PC-3 (cell line): ENCODE measurements around the gene TGIF2. TPM values are rescaled to one million over a fixed set of nuclear protein-coding genes. Genes with fewer than 3 reads are reported as not detected.

Experiments
- ATAC-seq: fragments of 200-7000 bp; cut with Tn5 transposase; 2 replicates; pipeline ENCODE4 v1.9.1; 2020; ENCODE audit warnings: mild to moderate bottlenecking, moderate library complexity
- BruUV-seq: library from RNA; stranded (reverse); fragments of 400-500 nt; replicated peaks from 2 replicates; lab custom pipeline; 2021; lab: Mats Ljungman, UMichigan
- CTCF ChIA-PET: fragments of 300-600 bp; sonication (Branson Sonifier 250); formaldehyde crosslinking; loops from one replicate; lab custom pipeline; 2022; ENCODE audit warnings: antibody characterized with exemption; lab: Charles Lee
- POLR2A ChIA-PET: fragments of 300-600 bp; sonication (Branson Sonifier 250); formaldehyde crosslinking; loops from one replicate; lab custom pipeline; 2022; ENCODE audit warnings: antibody characterized with exemption; ENCODE audit not compliant: unreplicated experiment; lab: Charles Lee
- DNase-seq: peaks from one replicate; pipeline ENCODE4 v3.0.0-alpha.2; 2015
- H2AFZ ChIP-seq: fragments of 300-600 bp; sonication (generic); 2 replicates; pipeline ENCODE4 v1.6.0; 2016; ENCODE audit warnings: antibody characterized with exemption, low read length
- H3F3A ChIP-seq: fragments of 300-600 bp; sonication (generic); one replicate; pipeline ENCODE4 v1.6.0; 2017; ENCODE audit warnings: antibody characterized with exemption, low read length, control low read depth, mild to moderate bottlenecking; ENCODE audit not compliant: unreplicated experiment
- H3K27ac ChIP-seq: fragments of 300-600 bp; sonication (generic); 2 replicates; pipeline ENCODE4 v1.5.1; 2016; ENCODE audit warnings: mild to moderate bottlenecking, low read length
- H3K27me3 ChIP-seq: fragments of 300-600 bp; sonication (generic); 2 replicates; pipeline ENCODE4 v1.6.1; 2016; ENCODE audit warnings: low read length, mixed read lengths
- H3K36me3 ChIP-seq: fragments of 300-600 bp; sonication (generic); 2 replicates; pipeline ENCODE4 v1.6.1; 2016; ENCODE audit warnings: low read depth, mixed run types, low read length, mixed read lengths
- H3K4me1 ChIP-seq: fragments of 300-600 bp; sonication (generic); 2 replicates; pipeline ENCODE4 v1.5.1; 2016; ENCODE audit warnings: low read length; ENCODE audit not compliant: insufficient read depth
- H3K4me2 ChIP-seq: fragments of 300-600 bp; sonication (generic); 2 replicates; pipeline ENCODE4 v1.6.0; 2016; ENCODE audit warnings: low read length
- H3K4me3 ChIP-seq: fragments of 300-600 bp; sonication (generic); 2 replicates; pipeline ENCODE4 v1.5.1; 2016; ENCODE audit warnings: mild to moderate bottlenecking, low read length, mixed read lengths
- H3K79me2 ChIP-seq: fragments of 300-600 bp; sonication (generic); 2 replicates; pipeline ENCODE4 v1.6.1; 2017; ENCODE audit warnings: low read length, mixed read lengths
- H3K9ac ChIP-seq: fragments of 300-600 bp; sonication (generic); 2 replicates; pipeline ENCODE4 v1.6.0; 2016; ENCODE audit warnings: mild to moderate bottlenecking, low read length
- H3K9me2 ChIP-seq: fragments of 300-600 bp; sonication (generic); replicated peaks from 2 replicates; pipeline ENCODE4 v1.6.1; 2016; ENCODE audit warnings: mixed run types, low read length, mixed read lengths
- H3K9me3 ChIP-seq: fragments of 300-600 bp; sonication (generic); 2 replicates; pipeline ENCODE4 v1.6.1; 2016; ENCODE audit warnings: low read length, mixed read lengths
- H4K20me1 ChIP-seq: fragments of 300-600 bp; sonication (generic); 2 replicates; pipeline ENCODE4 v1.6.1; 2016; ENCODE audit warnings: low read length, mixed read lengths
- EZH2 ChIP-seq: fragments of 300-600 bp; sonication (generic); IDR thresholded peaks from one replicate; pipeline ENCODE4 v1.6.1; 2017; ENCODE audit warnings: antibody characterized with exemption, mild to moderate bottlenecking, low read length; ENCODE audit not compliant: unreplicated experiment
- EZH2phosphoT487 ChIP-seq: fragments of 300-600 bp; sonication (generic); IDR thresholded peaks from 2 replicates; pipeline ENCODE4 v1.6.1; 2018; ENCODE audit warnings: mild to moderate bottlenecking, antibody characterized with exemption, low read length, borderline replicate concordance
- intact Hi-C: fragments of 100-400 bp; cut with micrococcal nuclease; formaldehyde crosslinking; loops from 2 replicates; pipeline ENCODE4 v1.9.0; 2023
- total RNA-seq: library from RNA; depleted of rRNA; stranded (reverse); fragments of >200 nt; gene quantifications from 2 replicates; pipeline ENCODE4 v1.2.3, GENCODE V29; 2014
- TF ChIP-seq, protein P1 (sequence below): fragments of 300-600 bp; sonication (generic); conservative IDR thresholded peaks from 2 replicates; pipeline ENCODE4 v1.5.1; 2017; ENCODE audit warnings: antibody characterized with exemption, low read depth, mild to moderate bottlenecking, low read length

Gene TGIF2
- total RNA-seq, 1 experiment from 2014 or later, result 15.2 TPM

DNA sequence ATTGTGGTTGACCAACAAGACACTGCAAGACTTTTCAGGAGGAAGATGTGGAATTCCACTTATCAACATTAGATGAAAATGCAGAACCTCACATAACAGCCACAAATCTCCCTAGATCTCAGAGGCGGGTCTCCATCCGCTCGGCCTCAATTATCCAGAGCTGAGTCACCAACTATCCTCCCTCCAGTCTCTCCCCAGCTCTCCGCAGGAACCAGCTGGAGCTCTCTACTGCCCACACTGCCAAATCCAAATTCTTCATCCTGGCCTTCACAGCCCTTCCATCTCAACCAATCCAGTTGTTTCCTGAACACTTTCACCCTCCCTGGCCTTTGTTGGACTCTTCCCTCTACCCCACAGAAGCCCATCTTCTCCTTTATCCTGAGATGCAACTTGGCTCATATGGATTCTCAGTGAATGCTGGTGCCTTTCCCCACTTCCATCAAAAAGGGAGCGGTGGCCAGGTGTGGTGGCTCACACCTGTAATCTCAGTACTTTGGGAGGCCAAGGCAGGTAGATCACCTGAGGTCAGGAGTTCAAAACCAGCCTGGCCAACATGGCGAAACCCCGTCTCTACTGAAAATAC is 3.5 kb upstream of the TGIF2 start:
- Histone ChIP-seq H3K4me3 (no peak overlapping the region), H3K9ac (no peak overlapping the region), H3K79me2 (peaks cover 6% of the 10 kb centered on the region), H3K4me2 (no peak overlapping the region), H4K20me1 (no peaks in the 10 kb centered on the region), H3F3A (no peaks in the 10 kb centered on the region), H2AFZ (no peak overlapping the region), H3K4me1 (0 out of 2 replicates have a peak, but pooled peaks cover under 1% of the 10 kb centered on the region), H3K9me2 (no peaks in the 10 kb centered on the region), H3K9me3 (no peaks in the 10 kb centered on the region), H3K36me3 (no peaks in the 10 kb centered on the region), H3K27me3 (no peaks in the 10 kb centered on the region), H3K27ac (no peak overlapping the region)
- ATAC-seq (no peak), DNase-seq (no peak)
- intact Hi-C loops, result no loop called here
- TF ChIP-seq, protein P1, sequence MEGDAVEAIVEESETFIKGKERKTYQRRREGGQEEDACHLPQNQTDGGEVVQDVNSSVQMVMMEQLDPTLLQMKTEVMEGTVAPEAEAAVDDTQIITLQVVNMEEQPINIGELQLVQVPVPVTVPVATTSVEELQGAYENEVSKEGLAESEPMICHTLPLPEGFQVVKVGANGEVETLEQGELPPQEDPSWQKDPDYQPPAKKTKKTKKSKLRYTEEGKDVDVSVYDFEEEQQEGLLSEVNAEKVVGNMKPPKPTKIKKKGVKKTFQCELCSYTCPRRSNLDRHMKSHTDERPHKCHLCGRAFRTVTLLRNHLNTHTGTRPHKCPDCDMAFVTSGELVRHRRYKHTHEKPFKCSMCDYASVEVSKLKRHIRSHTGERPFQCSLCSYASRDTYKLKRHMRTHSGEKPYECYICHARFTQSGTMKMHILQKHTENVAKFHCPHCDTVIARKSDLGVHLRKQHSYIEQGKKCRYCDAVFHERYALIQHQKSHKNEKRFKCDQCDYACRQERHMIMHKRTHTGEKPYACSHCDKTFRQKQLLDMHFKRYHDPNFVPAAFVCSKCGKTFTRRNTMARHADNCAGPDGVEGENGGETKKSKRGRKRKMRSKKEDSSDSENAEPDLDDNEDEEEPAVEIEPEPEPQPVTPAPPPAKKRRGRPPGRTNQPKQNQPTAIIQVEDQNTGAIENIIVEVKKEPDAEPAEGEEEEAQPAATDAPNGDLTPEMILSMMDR, result no peak
- TF ChIP-seq EZH2 (no peak), EZH2phosphoT487 (no peak)
- no TSS peak for BruUV-seq
- CTCF ChIA-PET, result no interaction called here
- POLR2A ChIA-PET, result no interaction called here

DNA sequence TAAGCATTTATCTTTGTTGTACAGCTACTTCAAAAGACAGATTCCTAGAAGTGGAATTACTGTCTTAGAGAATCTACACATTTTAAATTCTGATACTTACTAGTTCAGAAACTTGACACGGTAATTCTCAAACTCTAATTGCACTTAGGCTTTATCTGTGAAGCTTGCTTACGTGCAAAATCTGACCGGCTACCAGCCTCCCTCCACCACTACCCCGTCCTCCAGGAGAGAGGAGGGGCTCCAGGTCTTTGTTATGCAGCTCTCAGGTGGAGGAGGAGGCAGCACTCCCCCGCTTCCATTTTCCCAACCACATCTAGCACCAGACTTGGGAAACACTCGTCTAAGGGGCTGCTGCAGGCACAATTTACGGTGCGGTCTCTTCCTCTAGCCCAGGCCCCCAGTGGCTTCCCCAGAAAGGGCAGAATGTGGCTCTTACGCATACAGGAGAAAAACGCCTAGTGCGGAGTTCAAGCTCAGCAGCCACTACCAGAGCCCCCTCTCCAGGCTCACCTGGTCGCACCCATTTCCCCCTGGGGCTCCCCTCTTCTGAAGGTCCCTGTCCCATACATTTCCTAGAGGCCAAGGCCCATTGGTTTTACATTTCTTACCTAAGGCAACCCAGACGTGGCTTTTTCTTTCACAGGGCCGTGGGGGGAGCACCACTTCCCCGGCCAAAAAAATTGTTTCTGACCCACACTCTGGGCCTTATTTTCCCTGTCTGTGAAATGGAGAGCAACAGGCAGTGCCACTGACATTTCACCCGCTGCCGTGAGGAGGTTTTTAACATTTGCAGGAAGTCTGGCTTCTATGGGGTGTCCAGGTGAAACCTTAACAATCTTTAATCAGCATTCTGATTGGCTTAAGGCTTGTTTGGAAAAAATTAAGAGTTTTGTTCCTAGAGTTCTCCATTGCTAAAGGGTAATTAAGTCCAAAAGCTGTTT is 1.6 kb upstream of the TGIF2 start:
- BruUV-seq, result no TSS peak
- Histone ChIP-seq H3K36me3 (no peaks in the 10 kb centered on the region), H3K4me2 (no peak overlapping the region), H2AFZ (no peak overlapping the region), H3K27ac (no peak overlapping the region), H3K27me3 (no peaks in the 10 kb centered on the region), H3K79me2 (peaks cover 25% of the 10 kb centered on the region), H3K9me3 (no peaks in the 10 kb centered on the region), H3K4me1 (peaks cover 17% of the 10 kb centered on the region), H3K4me3 (no peak overlapping the region), H3F3A (no peaks in the 10 kb centered on the region), H3K9ac (no peak overlapping the region), H3K9me2 (no peaks in the 10 kb centered on the region), H4K20me1 (no peaks in the 10 kb centered on the region)
- POLR2A ChIA-PET, result no interaction called here
- CTCF ChIA-PET, result interaction anchor here (0.6 kb wide), 1 partner anchor 78 kb away, joined by 3 read pairs; no protein-coding TSS in a partner anchor
- ATAC-seq (no peak), DNase-seq (no peak)
- intact Hi-C loops, result no loop called here
- TF ChIP-seq, protein P1, result no peak
- TF ChIP-seq EZH2 (no peak), EZH2phosphoT487 (no peak)

DNA sequence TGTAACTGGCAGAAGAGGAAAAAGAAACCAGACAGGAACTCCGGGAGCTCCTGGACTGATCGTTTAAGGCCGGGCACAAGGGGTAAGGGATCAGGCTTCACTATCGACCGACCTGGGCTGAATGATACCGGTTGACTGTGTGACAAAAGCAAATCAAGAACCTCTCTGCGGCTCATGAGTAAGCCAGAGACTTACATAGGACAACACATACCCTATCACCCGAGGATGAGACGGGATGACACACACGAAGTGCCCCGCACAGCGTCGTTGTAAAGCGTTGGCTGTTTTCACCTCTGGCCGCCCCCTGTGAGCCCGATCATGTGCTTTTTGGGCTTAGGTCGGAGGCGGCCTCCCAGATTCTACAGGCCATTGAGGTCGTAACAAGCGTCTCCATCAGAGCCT is 695 bp upstream of the TGIF2 start:
- no peak for TF ChIP-seq EZH2
- TF ChIP-seq EZH2phosphoT487, result no peak
- TF ChIP-seq, protein P1, result no peak
- Histone ChIP-seq H2AFZ (peak overlapping the region; percentile 54), H4K20me1 (no peaks in the 10 kb centered on the region), H3K79me2 (peaks cover 28% of the 10 kb centered on the region), H3K9ac (no peak overlapping the region), H3K27me3 (no peaks in the 10 kb centered on the region), H3K4me3 (no peak overlapping the region), H3K27ac (no peak overlapping the region), H3K9me3 (no peaks in the 10 kb centered on the region), H3F3A (no peaks in the 10 kb centered on the region), H3K9me2 (no peaks in the 10 kb centered on the region), H3K4me1 (peaks cover 17% of the 10 kb centered on the region), H3K4me2 (peak overlapping the region; percentile 98; the same call in 1 of the 2 replicates), H3K36me3 (no peaks in the 10 kb centered on the region)
- no peak for DNase-seq
- ChIA-PET POLR2A (no interaction called here), CTCF (no interaction called here)
- no peak for ATAC-seq
- intact Hi-C loops, result no loop called here
- TSS peak; percentile 40 for BruUV-seq
